GM18526 (cell line): ENCODE data around the gene HOXB2.

Experiments used
- POLR2A ChIP-seq: IDR thresholded peaks from 3 replicates; pipeline ENCODE4 v1.6.1; 2011; ENCODE audit not compliant: insufficient read length; ENCODE audit errors: extremely low read depth

HOXB2 gene

DNA sequence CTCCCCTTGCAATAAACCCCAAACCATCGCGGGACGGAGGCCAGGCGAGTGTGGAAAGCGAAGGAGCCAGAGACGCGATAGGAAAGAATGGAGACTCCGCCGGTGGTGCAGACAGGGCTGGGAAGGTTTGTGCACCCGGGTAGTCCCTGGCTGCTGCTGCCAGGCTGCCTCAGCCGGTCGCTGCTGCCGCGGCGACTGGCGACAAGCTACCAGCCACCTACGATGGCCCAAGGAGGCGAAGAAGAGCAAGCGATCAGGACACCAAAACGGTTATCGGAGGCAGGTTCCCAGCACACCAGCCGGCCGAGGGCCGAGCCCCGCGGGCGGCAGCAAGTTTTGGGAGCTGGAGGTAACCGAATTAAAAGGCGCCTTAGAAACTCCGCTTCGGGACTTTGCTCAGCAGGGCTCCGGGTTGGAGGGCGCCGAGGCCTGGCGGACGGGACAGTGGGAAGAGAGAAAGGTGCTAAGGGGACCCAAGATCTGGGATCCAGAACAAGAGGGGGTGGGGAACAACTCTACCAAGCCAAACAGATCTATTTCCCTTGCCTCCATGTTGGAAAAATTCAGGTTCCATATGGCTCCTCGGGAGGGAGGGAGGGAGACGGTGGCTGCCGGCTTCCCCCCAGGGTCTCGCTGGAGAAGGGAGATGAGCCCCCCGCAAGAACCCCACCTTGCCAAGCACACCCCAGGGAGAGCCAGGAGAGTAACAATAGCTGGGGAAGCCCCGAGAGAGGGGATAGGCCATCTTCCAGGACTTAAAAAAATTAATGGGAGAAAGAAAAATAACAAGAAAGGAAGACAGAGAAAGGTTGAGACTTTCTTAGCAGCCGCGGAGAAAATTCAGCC is 9.7 kb upstream of the HOXB2 start:
- TF ChIP-seq POLR2A = no peak

DNA sequence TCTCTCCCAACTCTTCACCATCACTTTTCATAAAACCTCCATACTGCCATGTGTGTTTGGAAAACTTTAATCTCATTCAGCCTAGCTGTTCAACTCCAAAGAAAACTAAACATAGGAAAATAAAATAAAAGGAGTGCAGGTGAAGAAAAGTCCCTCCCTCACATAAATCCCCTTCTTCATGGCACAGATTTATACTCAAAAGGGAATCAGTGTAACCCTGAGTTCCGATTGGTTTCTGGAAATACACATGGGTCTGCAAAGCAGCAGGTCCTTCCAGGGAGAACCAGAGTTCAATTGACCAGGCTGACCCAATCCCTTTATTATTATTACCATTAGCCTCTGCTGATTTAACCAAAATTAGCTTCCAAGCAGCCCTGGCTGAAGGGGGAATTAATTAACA is 8.9 kb upstream of the HOXB2 start:
- no peak for TF ChIP-seq POLR2A

DNA sequence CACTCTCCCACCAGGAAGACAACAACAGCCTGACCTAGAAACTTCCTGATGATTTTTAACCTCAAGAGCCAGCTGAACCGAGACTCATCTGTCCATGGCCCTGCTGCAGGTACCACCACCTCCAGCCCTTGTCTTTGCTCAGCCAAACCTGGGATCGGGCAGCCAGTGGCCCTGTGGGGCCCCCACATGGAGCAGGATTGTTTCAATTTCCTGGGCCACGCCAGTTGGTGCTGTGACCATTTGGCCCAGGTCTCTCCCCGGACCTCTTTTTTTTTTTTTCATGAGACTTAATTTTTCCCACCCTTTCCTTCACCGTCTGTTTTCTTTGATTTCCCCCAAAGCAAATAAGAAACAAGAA is 8.3 kb upstream of the HOXB2 start:
- TF ChIP-seq POLR2A = no peak

DNA sequence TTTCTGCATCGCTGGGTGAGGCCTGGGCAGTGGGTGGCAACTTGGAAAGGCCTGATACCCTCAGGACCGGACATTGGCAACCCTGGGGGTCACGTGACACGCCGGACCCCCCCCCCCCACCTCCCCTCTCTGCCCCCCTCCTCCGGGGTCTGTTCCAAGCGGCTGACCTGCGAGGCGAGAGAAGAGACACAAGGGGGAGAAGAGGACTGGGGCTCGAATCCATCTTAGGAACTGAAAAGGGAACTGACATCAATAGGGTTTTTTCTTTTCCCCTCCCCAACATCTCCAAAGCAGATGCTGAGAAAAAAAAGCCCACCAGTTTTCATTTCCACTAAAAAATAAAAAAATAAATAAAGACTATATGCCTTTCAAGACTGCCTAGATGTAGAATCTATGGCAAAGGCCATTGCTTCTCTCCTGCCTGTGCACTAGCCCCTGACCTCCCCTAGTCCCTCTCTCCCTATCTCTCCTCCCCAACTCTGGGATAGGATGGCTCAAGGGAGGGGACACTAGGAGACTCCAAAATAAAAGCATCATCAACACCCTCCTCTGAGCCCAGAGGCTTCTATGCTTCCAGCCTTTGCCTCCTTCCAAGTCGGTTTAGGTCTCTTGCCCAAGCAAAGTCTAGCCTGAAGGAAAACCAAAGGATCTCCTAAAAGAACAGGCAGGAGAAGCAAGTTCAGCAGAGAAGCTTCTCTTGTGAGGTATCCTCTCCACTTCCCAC is 7.7 kb upstream of the HOXB2 start:
- no peak for TF ChIP-seq POLR2A

DNA sequence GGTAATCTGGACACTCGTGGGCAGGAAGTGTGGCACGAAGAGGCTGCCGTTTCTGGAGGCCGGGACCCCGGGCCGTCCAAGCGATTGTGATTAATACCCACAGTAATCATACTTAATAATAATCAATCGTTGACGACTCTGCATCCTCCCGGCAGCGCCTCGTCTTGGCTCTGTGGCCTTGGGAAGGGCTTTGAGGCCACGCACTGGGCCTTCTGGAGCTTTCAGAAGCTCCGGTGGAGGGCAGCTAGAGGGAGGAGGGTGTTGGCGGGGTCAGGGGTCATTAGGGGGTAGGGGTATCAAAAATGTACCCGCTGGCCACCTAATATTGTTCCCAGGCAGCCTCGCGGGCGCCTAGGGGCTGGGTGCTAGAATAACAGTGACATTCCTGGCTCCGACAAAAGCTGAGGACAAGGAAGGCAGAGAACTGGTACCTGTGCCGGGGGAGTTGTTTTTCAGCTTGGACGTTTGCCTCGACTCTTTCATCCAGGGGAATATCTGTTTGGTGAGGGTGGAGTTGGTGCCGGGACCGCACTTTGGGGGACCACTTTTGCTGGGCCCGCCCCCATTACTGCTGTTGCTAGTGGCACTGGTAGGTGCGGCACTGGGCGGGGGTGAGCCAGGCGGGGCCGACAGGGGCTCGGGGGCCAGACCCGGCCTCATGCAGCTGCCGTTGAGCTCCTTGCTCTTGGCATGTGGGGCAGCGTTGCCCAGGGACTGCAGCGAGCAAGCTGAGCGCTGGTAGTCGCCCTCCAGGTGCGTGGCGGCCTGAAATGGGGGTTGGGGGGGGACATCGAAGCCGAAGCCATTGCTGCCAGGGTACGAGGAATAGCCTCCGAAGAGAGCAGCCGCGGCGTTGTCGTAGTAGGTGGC is 6.9 kb upstream of the HOXB2 start:
- TF ChIP-seq POLR2A = no peak

DNA sequence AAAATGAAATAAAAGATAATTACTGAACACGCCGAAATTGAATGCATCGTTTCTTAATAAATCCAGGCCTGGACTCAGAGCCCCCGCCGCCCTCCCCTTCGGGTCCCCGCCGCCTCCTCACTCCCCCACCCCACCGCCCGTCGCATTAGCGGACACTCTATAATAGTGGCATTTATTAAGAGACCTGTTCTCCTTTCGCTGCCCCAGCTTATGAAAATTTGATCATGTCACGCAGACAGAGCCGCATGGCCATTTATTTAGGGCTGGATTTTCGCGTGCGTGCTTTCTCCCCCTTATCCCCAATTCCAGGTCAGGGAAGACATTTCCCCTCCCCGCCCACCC is 6.3 kb upstream of the HOXB2 start:
- TF ChIP-seq POLR2A = no peak

DNA sequence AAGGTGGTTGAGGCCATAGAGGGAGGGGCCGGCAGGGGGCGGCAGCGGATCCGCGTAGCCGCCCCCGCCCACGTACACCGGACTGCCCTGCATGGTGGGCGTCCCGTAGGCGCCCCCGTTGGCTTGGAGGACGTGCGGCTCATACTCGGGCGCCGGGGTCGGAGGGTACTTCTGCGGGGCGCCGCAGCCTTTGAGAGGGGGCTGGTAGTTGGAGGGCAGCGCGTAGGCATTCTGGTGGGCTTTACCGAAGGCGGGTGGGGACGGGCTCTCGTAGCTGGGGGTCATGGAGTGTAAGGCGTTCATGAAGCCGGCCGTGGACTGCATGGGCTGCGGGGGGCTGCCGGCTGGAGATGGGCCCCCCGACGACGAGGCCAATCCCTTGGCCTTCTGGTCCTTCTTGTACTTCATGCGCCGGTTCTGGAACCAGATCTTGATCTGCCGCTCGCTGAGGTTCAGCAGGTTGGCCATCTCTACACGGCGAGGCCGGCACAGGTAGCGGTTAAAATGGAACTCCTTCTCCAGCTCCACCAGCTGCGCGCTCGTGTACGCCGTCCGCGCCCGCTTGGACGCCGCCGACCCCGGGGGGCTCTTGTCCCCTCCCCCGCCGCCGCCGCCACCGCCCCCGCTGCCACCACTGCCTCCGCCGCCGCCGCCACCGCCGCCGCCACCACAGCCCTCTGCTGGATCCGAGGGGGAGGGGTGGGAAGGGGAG is 5.7 kb upstream of the HOXB2 start:
- no peak for TF ChIP-seq POLR2A

DNA sequence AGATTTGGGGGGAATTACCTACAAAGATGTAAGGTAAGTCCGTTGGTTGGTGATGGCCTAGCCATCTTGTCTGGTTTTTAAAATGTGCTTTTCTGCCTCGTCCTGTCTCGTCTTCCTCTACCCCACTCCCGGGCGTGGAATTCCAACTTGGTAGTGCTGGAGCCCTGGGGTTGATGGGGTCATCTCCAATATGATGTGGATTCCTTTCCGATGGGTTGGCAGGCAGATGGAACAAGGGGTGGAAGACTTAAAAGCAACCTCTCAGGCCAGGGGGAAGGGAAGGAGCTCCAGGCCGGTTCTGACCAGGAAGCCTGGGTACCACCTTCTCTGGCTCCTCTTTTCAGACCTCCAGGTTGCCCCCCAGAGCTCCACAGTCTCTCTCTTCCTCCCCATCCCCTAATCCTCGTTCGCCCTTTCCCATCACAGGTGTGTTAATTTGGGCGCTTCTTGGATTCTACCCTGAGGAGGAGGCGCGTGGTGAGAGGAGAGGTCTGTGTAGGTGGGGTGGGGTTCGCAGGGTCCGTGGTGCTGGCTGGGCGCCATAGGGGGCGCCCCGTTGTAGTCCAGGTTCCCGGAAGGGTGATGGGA is 5.1 kb upstream of the HOXB2 start:
- no peak for TF ChIP-seq POLR2A

DNA sequence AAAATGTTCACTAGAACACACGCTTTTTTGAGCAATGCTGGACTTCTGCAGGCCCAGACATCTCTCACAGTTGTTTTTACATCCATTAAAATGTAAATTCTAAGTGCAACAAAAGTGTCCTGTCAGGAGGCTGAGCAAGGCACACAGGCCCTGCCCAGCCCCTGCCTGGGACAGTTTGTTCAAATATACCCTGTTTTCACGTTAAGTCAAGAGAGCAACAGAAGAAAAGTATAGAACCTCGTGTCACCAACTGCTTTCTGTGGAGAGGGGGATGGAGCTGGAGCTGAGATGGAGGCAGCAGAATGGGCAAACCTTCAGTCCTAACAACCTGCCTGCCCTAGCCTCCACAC is 4.3 kb upstream of the HOXB2 start:
- no peak for TF ChIP-seq POLR2A

DNA sequence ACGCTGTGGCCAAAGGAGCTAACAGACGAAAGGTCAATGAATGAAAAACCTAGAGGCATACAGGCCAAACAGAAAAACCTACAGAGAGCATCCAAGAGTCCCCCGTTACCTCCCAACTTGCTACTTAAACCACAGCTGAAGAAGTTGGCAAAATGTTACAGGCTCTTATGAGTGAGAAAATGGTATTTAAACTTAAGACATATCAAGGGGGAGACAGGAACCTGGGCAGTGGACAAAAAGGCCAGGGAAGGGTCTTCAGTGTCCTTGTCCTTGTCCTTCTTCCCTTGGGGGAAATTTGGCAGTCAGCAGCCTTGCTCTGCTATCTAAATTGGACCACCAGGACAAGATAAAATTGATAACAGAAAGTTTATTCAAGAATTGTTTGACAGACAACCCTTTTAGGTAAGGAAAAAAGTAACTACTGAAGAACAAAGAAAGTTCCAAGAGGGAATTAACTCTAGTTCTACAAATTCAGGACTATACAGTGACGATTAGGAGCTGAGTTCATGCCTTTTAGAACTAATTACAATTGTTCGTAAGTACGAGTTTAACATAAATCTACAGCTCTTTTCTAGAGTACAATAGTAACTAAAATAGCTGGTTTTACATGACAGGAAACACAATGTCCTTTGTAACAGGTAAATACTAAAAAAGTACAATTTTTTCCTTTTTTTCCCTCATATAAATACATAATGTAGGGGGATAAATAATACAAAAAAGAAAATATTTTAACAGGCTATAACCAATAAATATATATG is 3.8 kb upstream of the HOXB2 start:
- no peak for TF ChIP-seq POLR2A

DNA sequence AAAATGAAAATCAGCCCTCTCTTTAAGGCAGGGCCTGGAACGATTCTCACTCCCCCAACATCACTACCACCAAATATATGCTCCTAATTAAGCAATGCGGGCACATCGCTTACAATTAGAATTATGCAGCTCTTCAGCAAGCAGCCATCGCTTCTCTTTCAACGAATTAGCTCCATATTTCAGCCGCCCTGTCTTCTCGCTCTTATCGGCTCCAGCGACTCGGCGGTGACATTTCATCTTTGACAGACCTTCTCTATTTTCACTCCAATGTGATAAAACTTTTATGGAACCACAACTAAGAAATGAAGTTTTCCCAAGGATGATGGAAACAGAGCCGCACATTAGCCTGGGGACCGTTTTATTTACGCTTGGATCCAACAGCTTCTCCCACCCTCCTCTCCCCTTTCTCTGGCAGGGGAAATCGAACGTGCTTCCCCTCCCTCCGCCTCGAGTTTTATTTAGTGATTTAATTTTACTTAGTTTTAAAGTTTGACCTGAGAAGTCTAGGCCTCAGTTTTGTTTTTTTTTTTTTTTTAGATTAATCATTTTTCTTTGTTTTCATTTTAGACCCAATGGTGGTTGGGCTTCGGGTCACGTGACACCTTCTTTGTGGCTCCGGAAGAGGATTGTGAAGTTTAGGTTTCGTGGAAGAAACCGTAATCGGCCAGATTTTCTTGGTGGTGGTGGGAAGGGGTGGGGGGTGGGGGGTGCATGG is 3.1 kb upstream of the HOXB2 start:
- no peak for TF ChIP-seq POLR2A

DNA sequence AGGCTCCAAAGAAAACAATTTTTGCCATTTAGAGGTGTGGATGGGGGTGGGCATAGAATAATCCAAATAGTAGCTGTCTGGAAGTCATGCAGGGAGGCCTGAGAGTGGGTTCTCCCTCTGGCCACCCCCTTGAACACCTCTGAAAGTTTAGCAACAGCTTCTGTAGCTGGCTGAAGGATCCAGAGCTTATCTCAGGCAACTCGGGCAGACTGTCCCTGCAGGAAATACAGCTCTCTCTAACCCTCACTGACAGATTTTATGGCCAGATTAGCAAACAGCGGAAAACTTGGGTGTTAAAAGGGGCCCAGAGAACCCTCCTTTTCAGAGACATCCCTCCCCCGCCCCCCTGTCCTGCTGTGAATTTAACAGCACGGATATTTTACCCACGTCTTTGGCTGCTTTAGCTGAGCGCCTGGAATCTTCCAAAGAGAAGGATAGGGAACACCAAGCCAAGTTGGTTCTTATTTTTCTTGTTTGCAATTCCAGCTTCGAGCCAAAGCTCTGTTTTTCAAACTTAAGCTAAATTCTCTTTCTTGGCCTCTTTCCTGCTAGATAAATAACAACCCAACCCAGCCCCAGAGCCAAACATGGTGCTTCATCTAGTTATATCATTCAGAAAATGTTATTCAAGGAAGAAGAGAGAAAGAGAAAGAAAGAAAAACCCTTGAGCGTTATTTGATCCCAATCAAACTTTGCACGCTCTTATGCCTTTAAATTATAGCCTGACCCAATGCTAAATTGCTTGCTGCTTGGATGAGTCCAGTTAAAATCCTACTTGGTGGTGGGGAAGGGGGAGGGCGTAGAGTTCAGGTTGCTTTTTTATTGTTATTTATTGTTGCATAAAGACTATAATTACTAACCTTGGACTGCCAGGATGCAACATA is 2.3 kb upstream of the HOXB2 start:
- TF ChIP-seq POLR2A = no peak
